Effector CD4-positive, alpha-beta T cell (primary cell): Measurements from ENCODE around the gene HOXC10. TPM values are rescaled to one million over a fixed set of nuclear protein-coding genes. Genes with fewer than 3 reads are reported as not detected.

Experiments used
- DNase-seq: peaks from one replicate; pipeline ENCODE4 v3.0.0-alpha.2; 2020
- total RNA-seq: gene quantifications from one replicate; lab custom pipeline; 2026; lab: John Stamatoyannopoulos, UW

Gene HOXC10
- not detected for total RNA-seq

DNA sequence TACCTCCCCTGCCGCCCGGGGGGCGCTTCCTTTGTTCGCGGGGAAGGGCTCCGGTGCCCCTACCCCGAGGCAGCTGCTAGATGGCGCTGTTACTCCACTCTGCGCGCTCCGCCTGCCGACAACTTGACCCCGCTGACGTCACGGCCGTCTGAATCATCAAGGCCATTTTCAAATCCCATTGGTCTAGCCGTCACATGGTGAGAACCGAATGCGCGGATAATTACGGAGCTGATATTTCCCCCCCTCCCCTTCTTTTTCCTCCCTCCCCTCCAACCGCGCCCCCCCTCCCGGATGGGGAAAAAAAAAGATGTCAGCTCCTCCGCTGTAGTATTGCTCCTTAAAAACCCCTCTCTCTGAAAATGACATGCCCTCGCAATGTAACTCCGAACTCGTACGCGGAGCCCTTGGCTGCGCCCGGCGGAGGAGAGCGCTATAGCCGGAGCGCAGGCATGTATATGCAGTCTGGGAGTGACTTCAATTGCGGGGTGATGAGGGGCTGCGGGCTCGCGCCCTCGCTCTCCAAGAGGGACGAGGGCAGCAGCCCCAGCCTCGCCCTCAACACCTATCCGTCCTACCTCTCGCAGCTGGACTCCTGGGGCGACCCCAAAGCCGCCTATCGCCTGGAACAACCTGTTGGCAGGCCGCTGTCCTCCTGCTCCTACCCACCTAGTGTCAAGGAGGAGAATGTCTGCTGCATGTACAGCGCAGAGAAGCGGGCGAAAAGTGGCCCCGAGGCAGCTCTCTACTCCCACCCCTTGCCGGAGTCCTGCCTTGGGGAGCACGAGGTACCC lies at the start of gene HOXC10:
Gene HOXC10 (plus strand): TSS at position 246 of the 791 bp plus-strand sequence. CDS start 114 bp downstream, at position 360.
- peak; percentile 59 for DNase-seq

DNA sequence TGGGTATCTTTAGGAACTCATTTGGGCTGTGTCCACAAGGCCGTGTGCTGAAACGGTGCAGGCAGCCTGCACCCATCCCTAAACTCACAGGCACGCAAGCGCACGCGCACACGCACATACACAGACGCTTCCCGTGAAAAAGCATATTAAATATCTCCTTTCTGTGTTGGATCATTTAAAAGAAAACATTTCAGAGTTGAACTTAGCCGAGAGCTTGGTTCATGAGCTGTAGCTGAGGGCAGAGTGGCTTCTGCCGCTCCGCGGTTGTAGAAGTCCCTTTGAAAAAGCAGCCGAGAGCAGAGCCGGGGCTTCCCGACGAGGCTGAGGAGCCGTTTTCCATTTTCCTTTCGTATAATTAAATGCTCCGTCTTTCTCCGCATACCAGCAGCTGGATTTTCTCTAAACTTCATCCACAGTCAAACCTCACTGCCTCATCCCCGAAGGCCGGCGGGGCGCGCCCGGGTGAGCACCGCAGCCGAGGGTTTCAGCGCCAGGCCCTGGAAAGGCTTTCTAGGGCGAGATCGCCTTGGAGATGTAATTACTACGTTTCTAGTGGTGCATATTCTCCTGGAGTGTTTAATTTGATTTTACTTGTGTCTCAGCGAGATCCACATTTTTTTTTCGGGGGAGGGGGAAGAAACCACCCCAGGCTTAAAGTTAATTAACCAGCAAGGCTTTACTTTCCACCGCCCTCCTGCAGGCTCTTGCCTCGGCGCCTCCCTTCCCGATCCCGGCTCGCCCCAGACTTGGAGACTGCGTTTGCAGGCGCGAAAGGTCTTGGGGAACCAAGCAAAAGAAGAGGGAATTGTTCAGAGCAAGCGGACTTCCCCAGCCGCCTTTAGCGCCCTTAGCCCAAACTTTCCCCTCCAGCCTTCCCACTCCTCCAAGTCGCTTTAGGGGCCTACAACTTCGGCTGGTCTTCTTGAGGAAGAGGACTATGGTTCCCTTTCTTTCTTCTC lies 49.3 kb upstream of the HOXC10 start:
- DNase-seq = no peak

DNA sequence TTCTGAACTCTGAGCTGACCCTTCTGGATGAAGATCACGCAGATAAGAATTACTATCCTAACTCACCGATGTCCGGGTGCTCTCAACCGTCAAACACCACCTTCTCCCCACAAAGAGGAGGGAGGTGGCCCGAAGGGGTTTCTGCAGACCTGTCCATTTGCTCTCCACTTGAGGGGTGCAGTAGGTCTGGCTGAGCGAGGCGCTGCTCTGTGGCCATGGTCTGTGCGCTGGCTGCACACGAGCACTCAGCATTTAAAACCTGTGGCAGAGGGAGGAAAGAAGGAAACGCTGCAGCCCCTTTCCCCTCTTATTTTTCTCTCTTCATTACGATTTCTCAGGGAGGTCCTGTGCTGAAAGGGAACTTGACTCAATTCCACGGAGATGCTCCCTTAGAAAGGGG lies 47.8 kb upstream of the HOXC10 start:
- DNase-seq = no peak

DNA sequence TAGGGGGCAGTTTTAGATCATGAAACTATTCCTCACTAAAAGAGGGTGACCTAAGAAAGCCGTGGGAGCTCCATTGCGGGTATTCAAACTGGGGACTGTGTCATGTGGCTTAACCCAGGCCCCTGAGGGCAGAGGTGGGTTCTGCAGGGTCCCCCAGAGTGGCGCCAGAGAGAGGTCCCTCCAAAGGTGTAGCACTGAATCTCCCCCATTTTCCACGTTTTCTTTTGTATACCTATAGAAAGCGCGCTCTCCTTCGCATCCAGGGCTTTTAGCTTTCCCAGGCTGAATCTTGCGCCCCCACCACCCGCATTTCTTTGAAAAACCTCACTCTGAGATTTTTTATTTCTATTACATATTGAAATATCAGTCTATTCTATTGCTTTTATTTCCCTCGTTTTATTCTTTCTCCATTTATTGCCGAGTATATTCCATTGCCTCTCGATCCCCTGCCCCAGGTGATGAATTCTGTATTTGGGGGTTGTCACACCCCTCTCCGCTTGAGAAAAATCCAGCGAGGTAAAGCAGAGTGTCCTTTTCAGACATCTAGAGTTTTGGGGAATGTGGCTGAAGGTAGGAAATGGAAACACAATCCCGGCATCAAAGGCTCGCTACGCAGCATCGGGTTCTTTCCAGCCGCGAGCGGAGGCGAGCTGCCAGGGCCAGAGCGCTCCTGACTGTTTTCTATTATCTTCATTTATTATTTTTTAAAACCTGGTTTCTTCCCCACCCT lies 47.2 kb upstream of the HOXC10 start:
- no peak for DNase-seq

DNA sequence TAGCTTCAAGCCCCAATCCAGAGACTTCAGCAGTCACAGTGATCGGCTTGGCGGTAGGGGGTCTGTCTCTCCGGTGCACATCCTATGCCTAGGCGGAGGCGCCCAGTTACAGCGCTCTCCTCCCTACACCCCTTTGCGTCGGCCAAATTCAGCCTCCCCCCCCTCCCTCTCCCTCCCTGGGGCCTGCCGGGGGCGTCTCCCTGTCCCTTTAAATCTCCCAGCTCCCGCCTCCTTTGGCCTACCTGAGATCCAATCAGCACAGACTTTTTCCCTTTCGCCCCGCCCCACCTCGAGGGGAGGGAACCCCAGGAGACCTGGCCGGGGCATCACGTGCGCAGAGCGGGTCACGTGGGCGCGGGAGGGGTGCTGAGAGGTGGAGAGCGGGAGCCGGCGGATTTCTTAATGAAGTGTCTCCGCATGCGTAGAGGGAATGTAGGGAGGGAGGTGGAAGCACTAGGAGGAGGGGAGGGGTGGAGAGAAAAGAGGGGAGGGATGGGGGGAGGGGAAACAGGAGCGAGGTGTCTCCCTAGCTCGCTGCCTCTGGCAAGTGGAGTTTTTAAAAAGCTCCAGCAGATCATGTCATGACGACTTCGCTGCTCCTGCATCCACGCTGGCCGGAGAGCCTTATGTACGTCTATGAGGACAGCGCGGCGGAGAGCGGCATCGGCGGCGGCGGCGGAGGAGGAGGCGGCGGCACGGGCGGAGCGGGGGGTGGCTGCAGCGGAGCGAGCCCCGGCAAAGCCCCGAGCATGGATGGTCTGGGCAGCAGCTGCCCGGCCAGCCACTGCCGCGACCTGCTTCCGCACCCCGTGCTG lies 46.4 kb upstream of the HOXC10 start, which contains the start of gene HOXC13:
Gene HOXC13 (plus strand): TSS at position 506 of the 815 bp plus-strand sequence. CDS start 76 bp downstream, at position 582.
- no peak for DNase-seq

DNA sequence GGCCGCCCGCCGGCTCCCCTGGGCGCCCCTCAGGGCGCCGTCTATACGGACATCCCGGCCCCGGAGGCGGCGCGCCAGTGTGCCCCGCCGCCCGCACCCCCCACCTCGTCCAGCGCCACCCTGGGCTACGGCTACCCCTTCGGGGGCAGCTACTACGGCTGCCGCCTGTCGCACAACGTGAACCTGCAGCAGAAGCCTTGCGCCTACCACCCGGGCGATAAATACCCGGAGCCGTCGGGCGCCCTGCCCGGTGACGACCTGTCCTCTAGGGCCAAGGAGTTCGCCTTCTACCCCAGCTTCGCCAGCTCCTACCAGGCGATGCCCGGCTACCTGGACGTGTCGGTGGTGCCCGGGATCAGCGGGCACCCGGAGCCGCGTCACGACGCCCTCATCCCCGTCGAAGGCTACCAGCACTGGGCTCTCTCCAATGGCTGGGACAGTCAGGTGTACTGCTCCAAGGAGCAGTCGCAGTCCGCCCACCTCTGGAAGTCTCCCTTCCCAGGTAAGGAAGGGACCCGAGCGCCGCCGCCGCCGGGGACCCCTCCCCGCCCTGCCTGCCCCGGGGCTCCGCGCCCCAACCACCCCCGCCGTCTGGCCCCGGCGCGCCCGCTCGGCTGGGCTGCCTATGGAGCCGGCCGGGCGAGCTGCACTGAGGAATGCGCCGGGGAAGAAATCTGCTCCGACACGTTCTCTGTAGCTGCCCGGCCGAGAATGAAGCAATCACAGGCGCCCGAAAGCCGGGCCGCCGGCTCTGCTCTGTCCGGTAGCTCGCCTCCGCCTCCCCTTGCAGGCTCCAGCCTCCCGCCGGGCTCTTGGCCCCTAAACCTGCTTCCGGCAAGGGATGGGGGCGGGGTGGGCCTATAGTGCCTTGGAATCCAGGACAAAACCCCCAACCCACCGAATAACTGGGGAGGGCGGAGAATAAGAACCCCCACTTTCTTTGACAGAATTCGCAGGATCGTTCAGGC lies 45.5 kb upstream of the HOXC10 start:
- no peak for DNase-seq

DNA sequence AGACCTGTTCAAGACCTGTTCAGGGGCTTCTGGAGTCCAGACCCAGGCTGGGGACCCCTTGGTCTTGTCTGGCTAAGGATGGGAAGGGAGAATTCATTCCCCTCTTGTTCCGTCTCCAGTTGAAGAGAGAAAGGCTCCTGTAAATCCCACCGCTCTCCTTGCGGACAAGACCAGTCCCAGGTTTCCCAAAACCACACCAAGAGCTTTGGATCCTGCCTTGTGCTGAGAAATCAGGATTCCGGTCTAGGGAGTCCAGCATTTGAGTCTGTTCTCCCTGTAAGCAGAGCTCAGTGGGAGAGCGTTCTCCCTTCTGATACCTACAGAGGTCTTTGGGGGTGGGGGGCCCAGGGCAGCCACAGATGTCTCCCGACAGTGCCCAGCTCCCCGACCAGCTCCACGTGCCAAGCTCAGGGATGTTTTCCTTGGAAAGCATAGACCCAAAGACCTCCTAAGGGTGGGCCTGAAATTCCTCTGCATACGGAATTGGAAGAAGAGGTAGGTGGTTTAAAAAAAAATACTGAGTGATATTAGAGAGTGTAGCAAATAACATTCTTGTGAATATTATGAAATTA lies 44.4 kb upstream of the HOXC10 start:
- DNase-seq = no peak

DNA sequence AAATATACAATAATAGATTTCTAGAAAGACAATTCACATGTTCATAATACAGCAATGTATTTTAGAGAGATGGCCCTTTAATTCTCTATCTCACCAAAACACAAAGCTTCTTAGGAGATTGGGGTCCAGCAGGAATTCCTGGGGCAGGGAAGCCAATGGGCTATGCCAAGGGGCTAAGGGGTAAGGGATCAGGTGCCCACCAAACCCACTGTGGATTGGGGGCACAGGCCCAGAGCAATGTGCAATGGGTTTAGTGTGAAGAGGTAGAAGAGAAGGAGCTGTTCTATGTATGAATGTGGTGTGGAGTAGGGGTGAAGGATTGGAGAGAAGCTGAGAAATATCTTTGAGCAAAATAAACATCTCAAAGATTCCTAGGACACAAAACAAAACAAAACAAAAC lies 43.8 kb upstream of the HOXC10 start:
- no peak for DNase-seq

DNA sequence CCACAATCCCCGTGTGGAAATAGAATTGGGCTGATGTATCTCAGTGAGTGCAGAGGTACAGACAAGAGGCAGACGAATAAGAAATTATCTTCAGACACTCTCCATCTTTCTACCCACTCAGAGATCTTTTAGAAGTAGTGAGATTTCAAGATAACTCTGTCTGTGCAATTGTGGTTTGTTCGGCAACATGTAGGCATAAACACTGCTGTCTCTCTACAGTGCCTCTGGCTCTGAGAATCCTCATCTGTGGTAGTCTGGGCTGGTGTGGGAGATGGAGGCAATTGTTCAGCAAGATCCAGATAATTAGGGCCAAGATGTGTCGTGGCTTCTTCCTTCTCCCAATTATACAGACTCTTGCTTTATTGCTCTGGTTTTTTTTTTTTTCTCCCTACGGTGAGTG lies 43.2 kb upstream of the HOXC10 start:
- no peak for DNase-seq

DNA sequence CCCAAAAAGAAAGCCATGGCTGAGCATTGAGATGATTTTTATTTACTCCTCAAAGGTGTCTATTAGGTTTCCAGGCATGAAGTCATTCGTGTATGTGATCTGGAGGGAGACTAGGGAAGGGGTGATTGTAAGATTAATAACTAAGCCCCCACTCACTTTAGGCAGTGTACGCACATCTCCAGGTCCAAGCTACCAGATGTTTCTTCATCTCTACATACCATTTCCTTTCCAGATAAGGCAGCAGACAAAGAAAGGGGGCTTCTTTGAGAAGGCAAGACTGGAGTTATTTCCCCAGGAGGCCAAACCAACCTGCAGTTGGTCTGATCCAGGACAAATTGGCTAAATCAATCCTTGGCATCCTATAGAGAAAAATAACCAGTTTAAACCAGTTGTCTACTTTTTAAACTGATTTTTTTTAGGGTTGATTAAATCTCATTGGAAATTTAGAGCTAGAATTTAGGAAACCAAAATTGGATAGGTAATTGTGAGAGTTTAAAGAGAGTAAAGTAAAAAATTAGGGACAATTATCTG lies 42.4 kb upstream of the HOXC10 start:
- DNase-seq = no peak

DNA sequence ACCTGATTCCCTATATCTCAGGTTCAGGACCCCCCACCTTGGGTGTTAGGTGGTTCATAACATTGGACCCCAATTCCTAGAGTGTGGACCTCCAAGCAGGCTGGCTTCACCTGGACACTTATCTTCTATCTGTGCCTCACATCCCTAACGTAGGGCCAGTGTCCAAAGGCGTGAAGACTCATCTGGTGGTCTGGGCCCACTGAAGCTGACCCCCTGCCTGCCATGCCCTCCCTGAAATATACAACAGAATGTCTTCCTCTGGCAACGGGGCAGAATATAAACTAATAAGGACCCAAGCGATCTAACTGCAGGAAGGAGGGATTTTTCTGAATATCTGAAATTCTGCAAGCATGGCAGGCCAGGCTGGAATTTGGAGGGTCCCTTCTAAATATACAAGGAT lies 40.7 kb upstream of the HOXC10 start:
- DNase-seq = no peak

DNA sequence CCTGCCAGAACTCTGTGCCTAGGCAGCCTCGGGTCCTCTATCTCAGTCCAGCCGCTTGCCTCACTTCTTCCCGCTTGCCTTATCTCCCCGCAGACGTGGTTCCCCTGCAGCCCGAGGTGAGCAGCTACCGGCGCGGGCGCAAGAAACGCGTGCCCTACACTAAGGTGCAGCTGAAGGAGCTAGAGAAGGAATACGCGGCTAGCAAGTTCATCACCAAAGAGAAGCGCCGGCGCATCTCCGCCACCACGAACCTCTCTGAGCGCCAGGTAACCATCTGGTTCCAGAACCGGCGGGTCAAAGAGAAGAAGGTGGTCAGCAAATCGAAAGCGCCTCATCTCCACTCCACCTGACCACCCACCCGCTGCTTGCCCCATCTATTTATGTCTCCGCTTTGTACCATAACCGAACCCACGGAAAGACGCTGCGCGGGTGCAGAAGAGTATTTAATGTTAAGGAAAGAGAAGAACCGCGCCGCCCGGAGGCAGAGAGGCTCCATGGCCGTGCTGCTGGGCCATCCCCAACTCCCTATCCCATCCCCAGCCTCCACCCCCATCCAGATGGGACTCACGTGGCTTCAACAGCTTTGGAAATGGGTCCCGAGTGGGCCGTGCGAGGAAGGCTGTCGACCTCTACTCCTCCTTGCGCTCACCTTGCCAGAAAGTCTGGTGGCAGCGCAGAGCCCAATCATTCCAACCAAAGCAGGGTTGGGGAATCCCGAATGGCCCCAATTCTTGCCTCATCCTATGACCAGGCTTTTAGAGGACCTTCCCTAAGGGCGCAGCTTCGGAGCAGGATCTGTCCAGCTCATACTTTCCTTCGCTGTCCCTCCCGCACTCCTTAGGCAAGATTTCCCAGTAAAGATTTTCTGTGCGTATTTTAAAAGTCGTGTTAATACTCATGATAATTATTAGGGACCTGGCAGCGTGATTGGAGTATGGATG lies 39.8 kb upstream of the HOXC10 start:
- no peak for DNase-seq

DNA sequence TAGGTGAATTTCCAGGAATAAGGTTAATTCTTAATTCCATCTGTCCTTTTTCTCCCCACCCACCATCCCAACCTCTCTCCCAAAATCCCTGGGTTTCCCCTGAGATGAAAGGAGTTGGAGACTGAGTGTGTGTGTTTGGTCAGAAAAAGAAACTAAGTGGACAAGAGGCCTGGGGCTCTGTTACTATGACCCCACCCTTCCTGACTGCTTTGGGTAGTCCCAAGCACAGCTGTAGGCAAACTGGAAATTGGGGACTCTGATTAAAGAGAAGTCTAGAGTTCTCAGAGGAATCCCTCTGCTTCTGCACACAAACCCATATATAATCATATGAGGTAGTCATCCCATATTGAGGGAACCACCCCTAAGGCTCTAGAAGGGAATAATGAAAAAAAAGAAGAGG lies 37.2 kb upstream of the HOXC10 start:
- no peak for DNase-seq

DNA sequence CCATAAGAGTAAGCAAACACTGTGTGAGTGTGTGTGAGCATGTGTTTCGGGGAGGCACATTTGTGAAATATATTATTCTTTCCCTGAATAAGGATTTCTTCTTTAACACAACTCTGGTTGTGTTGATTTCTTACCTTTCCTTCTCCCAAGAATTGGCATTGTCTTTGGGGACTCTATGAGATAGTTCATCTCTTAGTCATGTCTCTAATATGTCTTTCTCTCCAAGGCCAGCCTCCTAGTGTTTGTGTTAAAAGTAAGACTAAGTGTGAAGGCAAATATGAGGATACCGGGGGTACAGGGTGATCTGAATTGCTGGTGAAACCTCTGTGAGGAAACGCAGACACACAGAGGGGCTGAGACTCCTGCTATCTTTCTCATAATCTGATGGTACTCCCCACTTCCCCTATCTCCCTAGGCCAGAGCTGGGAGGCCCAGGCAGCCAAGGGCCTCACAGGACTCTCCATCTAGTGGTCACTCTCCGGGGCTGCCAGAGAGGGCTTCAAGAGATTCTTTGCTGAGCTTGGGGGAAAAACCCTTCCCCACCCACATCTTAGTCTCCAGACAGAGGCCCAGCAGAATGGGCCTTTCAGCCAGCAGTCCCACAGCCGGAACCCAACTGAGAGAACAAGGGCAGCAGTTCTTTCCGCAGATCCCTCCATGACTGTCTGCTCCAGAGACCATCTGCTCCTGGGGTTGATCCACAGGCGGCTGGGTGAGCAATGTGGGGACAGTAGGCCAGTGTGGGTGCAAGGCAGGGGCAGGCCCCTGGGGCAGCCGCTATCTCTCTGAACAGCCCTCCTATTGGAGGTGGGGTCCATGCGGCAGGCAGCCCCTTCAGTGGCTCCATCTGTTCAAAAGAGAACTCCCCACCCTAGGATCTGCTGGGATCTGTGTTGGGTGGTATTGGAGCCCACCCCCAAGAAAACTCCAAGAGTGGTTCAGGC lies 36.0 kb upstream of the HOXC10 start:
- no peak for DNase-seq

DNA sequence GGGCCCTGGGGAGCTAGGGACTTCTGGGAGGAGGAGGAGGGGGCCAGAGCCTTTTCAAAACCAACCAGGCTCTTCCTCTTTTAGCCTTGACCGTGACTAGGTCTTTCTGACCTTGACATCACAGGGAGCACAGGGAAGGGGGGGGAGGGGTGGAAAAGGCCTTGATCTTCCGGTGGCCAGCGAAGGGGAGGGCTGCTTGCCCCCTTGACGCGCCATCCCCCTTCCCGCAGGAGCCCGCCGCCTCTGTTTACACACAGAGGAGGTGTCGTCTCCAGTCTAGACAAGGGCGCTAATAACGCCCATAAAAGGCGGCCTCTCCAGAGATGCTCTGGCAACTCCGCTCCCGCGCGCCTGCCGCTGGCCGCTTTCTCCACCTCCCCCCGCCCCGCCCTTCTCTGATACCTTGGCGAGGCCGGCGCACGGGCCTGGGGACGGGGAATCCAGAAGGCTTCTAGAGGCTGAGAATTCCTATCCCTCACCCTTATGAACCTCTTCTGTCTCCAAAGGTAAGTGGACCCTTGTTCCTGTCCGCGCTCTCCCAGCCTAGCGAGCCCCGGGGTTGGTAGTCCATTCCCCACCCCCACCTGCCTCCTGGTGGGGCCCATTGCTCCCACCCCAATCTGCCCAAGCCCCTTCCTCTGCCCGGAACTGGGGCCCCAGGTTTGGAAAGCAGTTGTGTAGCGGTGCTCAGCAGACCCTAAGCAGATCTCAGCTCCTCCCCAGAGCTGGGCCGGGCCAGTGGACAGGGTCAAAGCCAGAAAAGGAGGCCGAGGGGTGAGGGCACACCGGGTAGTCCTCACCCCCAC lies 35.1 kb upstream of the HOXC10 start:
- no peak for DNase-seq

DNA sequence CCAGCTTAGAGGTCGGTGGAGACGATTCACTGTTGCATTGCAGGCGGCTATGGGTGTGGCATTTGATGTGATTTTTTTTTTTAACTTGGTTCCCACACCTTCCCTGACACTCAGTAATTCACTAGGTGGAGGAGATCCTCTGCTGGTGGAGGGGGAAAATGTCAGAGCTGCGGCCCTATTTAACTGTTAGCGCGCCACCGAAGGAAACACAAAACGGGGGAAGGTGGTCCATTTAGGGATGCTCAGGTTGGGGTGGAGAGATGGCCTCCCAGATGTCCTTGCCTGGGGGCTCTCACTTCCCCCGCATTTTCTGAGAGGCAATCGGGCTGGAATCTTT lies 34.5 kb upstream of the HOXC10 start:
- DNase-seq = no peak
